Kidney (tissue), 14 donors: Measurements from ENCODE around the gene EMC9. TPM values are rescaled to one million over a fixed set of nuclear protein-coding genes. Genes with fewer than 3 reads are reported as not detected.

ENCODE experiments used
- DNase-seq, 5 donors: peaks; one replicate each; pipeline ENCODE4 v3.0.0-alpha.2; 2013 to 2020
- FAIRE-seq: peaks from 2 replicates; lab custom pipeline; 2012; peaks lifted over from hg19 to GRCh38; lab: Jason Lieb, UNC
- H3K27ac ChIP-seq, 2 donors: one replicate each; pipeline ENCODE4 v1.7.0; 2013; ENCODE audit warnings: low read depth in 2 of 2, low read length in 2 of 2, inconsistent platforms in 1 of 2
- H3K27me3 ChIP-seq: one replicate; pipeline ENCODE4 v1.7.1; 2013; ENCODE audit warnings: low read length, inconsistent platforms; ENCODE audit not compliant: control insufficient read depth, insufficient read depth
- H3K36me3 ChIP-seq, 3 donors: one replicate each; pipeline versions ENCODE4 v1.7.0 to v1.7.1; 2013; ENCODE audit warnings: low read length in 3 of 3, control low read depth in 1 of 3, inconsistent platforms in 1 of 3; ENCODE audit not compliant: insufficient read depth in 3 of 3, control insufficient read depth in 2 of 3
- H3K4me1 ChIP-seq, 3 donors: one replicate each; pipeline versions ENCODE4 v1.7.0 to v1.7.1; 2013; ENCODE audit warnings: low read length in 3 of 3, inconsistent platforms in 1 of 3, low read depth in 1 of 3; ENCODE audit not compliant: control insufficient read depth in 2 of 3, insufficient read depth in 2 of 3
- H3K4me3 ChIP-seq, 3 donors: one replicate each; pipeline versions ENCODE4 v1.7.0 to v1.8.1; 2013; ENCODE audit warnings: low read length in 3 of 3, control low read depth in 1 of 3, inconsistent platforms in 1 of 3
- H3K9ac ChIP-seq, 3 donors: one replicate each; pipeline versions ENCODE4 v1.7.0 to v1.7.1; 2013; ENCODE audit warnings: low read length in 3 of 3, control low read depth in 1 of 3, inconsistent platforms in 1 of 3
- H3K9me3 ChIP-seq, 3 donors: one replicate each; pipeline versions ENCODE4 v1.7.0 to v1.7.1; 2013; ENCODE audit warnings: low read length in 3 of 3, control low read depth in 1 of 3, inconsistent platforms in 1 of 3; ENCODE audit not compliant: control insufficient read depth in 2 of 3, insufficient read depth in 1 of 3
- intact Hi-C: fragments of 100-400 bp; cut with DNase I; formaldehyde crosslinking; loops from one replicate; pipeline ENCODE4 v1.11.1; 2022
- polyA plus RNA-seq: library from polyadenylated mRNA; stranded (reverse); fragments of 350-450 nt; fragmentation: Illumina TruSeq; extraction: RNeasy Lipid Tissue Mini Kit (QIAGEN cat#74804); gene quantifications from one replicate; pipeline ENCODE4 v1.2.3, GENCODE V29; 2014; ENCODE audit warnings: low read depth, low replicate concordance; ENCODE audit not compliant: insufficient read depth
- total RNA-seq: library from RNA; stranded (reverse); fragmentation: NEBNext Ultra II Directional; extraction: Animal tissue kit (Norgen Biotek cat#: 25700); gene quantifications from one replicate; pipeline ENCODE4 v1.2.1, GENCODE V29; 2021
- TF ChIP-seq, protein P1 (sequence below): IDR thresholded peaks from 3 replicates; pipeline ENCODE4 v1.5.1; 2012; ENCODE audit warnings: mild to moderate bottlenecking, moderate library complexity, borderline replicate concordance; ENCODE audit not compliant: insufficient read depth; ENCODE audit errors: extremely low read depth
- donor health status: control.
- donor health status: control.
- donor health status: control.
- donor health status: control.
- donor health status: control.
- donor health status: DM: yes; HTN: yes; CAD: no.
- donor health status: Normal renal cell carcinoma (clear cell type).

The EMC9 gene
- total and polyA plus RNA-seq, 2 donors from 2014 or later: 22.1 to 62.5 TPM

- H3K27me3 ChIP-seq: no peaks in the 10 kb centered on the region
- H3K9ac ChIP-seq: no peak overlapping the region
- H3K36me3 ChIP-seq: peaks cover 0 to 43% (median 27%) of the 10 kb centered on the region in 3 donors
- peaks cover 0 to 18% (median 15%) of the 10 kb centered on the region in 3 donors for H3K4me1 ChIP-seq
- peak overlapping the region; percentile 39 to 92 for H3K27ac ChIP-seq
- no peak for FAIRE-seq
- H3K4me3 ChIP-seq: no peak overlapping the region
- intact Hi-C loops: no loop called here
- TF ChIP-seq, protein P1, sequence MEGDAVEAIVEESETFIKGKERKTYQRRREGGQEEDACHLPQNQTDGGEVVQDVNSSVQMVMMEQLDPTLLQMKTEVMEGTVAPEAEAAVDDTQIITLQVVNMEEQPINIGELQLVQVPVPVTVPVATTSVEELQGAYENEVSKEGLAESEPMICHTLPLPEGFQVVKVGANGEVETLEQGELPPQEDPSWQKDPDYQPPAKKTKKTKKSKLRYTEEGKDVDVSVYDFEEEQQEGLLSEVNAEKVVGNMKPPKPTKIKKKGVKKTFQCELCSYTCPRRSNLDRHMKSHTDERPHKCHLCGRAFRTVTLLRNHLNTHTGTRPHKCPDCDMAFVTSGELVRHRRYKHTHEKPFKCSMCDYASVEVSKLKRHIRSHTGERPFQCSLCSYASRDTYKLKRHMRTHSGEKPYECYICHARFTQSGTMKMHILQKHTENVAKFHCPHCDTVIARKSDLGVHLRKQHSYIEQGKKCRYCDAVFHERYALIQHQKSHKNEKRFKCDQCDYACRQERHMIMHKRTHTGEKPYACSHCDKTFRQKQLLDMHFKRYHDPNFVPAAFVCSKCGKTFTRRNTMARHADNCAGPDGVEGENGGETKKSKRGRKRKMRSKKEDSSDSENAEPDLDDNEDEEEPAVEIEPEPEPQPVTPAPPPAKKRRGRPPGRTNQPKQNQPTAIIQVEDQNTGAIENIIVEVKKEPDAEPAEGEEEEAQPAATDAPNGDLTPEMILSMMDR: no peak
- peak in 1 of 5 donors; percentile 72 for DNase-seq
- no peaks in the 10 kb centered on the region for H3K9me3 ChIP-seq
These were observed 40.1 kb upstream of the EMC9 start for GRCh38 chr14:24181371-24182077.

DNA sequence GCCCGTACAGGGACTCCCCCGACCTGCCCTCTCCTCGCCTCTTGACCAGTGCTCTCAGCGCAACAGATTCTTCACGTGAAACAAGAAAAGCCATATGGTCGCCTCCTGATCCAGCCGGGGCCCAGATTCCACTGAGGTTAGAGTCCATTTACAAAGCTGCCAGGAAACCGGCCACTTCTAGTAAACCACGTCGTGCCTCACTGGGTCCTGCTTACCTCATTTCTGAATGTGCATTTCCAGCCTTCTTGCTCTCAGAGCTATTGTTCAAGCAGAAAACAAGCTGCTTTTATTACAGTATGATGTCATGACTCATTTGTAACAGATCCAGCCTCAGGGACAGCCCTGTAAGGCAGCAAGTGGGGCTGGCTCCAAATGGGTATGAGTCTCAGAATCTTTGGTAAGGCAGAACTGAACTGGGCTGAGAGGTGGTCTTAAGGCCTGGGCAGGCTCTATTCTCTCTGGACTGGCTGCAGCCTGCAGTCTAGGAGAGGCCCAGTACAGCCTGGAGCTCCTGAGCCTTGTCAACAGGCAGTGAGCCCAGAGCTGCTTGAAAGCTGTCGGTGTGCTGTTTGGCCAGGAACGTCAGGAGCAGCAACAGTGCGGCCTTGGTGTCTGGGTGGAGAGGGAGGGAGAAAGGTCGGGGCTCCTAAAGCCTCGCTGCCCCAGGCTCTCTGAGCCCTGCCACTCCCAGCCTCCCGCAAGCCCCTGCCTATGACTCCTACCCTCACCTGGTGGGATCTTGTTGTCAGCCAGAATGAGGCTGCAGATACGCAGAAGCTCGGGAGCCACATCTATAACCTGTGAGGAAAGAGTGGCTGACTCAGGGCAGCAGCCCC is 38.8 kb upstream of the EMC9 start:
- Histone ChIP-seq H3K4me1 (peaks cover 0 to 18% (median 15%) of the 10 kb centered on the region in 3 donors), H3K36me3 (peaks cover 0 to 30% (median 22%) of the 10 kb centered on the region in 3 donors), H3K9ac (peak overlapping the region in 1 of 3 donors; percentile 67), H3K9me3 (no peaks in the 10 kb centered on the region), H3K27ac (peak overlapping the region; percentile 89 to 92), H3K27me3 (no peaks in the 10 kb centered on the region), H3K4me3 (no peak overlapping the region)
- DNase-seq (peak in 4 of 5 donors; percentile 68 to 85 (median 78)), FAIRE-seq (peak; percentile 60)
- intact Hi-C loops: no loop called here
- TF ChIP-seq, protein P1: no peak

DNA sequence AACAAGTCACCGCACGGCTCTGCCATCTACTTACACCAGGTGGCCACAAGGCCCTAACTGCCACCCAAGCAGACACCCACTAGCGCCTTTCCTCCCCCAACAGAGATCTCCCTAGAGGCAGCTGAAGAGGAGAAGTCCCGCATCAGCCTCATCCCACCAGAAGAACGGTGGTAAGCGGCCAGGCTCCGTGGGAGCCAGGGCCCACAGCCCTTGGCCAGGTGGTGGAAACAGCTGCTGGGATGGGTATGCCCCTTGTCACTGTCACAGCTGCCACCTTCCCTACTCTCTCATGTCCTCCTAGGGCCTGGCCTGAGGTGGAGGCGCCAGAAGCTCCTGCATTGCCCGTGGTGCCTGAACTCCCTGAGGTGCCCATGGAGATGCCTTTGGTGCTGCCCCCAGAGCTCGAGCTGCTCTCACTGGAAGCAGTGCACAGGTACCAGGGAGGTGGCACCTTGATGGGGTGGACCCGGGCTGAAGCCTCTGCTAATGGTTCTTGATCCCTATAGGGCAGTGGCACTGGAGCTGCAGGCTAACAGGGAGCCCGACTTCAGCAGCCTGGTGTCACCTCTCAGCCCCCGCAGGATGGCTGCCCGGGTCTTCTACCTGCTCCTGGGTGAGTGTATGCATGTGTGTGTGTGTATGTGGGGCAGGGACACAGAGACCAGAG is 38.0 kb upstream of the EMC9 start:
- peak overlapping the region in 1 of 3 donors; percentile 67 for H3K9ac ChIP-seq
- no peak for FAIRE-seq
- no peak overlapping the region for H3K4me3 ChIP-seq
- H3K36me3 ChIP-seq: peaks cover 0 to 27% (median 18%) of the 10 kb centered on the region in 3 donors
- H3K9me3 ChIP-seq: no peaks in the 10 kb centered on the region
- intact Hi-C loops: no loop called here
- H3K27ac ChIP-seq: peak overlapping the region; percentile 71 to 85
- TF ChIP-seq, protein P1: no peak
- no peaks in the 10 kb centered on the region for H3K27me3 ChIP-seq
- DNase-seq: no peak
- H3K4me1 ChIP-seq: peaks cover 0 to 18% (median 15%) of the 10 kb centered on the region in 3 donors
